HG02610 (cell line): Measurements from ENCODE around the gene PHLPP2.
"Not testable (repeated sequence)": the region's sequence is repeated elsewhere in the genome, so short reads cannot be mapped to it uniquely, and the experiment has no call there.

Experiments used
- ATAC-seq: cut with Tn5 transposase; IDR thresholded peaks from one replicate; pipeline ENCODE4 v1.9.1; 2021; ENCODE audit warnings: mild to moderate bottlenecking, moderate library complexity; ENCODE audit not compliant: unreplicated experiment

Gene PHLPP2

GRCh38 chr16:71626858-71627213 lies 97.7 kb downstream of the PHLPP2 start:
- ATAC-seq = no peak

- ATAC-seq = no peak
Measured at GRCh38 chr16:71626018-71626857, 98.3 kb downstream of the PHLPP2 start, which contains the start of gene MARVELD3. Gene MARVELD3, plus strand, starts transcription at chr16:71626184. Its CDS starts 46 bp downstream, at chr16:71626230.

DNA sequence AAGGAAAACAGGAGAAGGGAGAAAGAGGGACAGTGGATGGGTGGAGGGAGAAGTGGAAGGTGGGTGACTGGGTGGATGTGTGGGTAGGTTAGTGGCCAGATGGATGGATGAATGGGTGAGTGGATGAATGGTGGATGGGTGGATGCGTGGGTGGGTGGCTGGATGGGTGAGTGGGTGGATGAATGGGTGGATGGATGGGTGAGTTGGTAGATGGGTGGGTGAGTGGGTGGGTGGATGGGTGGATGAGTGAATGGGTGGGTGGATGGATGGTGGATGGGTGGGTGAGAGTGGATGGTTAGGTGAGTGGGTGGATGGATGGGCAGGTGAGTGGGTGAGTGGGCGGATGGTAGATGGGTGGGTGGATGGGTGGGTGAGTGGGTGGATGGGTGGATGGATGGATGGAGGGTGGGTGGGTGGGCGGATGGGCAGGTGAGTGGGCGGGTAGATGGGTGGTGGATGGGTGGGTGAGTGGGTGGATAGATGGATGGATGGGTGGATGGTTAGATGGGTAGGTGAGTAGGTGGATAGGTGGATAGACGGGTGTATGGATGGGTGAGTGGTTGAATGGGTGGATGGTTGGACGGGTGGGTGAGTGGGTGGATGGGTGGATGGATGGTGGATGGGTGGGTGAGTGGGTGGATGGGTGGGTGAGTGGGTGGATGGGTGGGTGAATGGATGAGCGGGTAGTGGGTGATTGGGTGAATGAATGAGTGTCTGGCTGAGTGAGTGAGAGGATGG lies 99.2 kb downstream of the PHLPP2 start:
- no peak for ATAC-seq

GRCh38 chr16:71623597-71623996 lies 100.9 kb downstream of the PHLPP2 start:
- ATAC-seq = no peak

DNA sequence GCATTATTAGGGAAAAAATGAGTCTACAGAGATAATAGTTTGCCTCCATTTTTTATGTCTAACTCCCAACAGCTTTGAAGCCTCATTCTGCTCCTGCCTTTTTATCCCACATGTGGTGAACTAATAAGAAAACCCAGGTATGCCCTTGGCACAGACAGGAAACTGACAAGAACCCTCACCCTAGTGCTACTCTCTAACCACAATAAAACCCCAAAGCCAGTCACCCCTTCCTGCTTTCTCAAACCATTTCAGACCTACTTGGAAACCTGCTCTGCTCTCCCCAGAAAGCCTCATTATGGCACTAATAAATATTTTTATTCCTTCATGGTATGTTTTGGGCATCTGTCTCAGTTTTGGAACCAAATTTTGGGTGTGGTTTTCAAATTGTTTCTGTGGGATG lies 102.4 kb downstream of the PHLPP2 start:
- no peak for ATAC-seq

DNA sequence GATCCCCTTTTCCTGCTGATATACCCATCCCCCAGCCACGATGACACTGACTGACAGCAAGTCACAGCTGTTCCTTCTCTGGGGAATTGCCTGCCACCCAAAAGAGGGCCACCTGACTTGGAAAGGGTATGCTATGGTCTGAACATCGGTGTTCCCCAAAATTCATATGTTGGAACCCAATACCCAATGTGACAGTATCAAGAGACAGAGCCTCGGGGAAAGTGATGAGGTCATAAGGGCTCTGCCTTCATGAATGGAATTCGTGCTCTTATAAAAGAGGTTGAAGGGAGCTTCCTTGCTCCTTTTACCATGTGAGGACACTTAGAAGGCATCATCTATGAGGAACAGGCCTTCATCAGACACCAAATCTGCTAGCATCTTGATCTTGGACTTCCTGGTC lies 106.1 kb downstream of the PHLPP2 start:
- no peak for ATAC-seq

GRCh38 chr16:71614956-71615355 lies 109.5 kb downstream of the PHLPP2 start:
- ATAC-seq = not testable (repeated sequence)

DNA sequence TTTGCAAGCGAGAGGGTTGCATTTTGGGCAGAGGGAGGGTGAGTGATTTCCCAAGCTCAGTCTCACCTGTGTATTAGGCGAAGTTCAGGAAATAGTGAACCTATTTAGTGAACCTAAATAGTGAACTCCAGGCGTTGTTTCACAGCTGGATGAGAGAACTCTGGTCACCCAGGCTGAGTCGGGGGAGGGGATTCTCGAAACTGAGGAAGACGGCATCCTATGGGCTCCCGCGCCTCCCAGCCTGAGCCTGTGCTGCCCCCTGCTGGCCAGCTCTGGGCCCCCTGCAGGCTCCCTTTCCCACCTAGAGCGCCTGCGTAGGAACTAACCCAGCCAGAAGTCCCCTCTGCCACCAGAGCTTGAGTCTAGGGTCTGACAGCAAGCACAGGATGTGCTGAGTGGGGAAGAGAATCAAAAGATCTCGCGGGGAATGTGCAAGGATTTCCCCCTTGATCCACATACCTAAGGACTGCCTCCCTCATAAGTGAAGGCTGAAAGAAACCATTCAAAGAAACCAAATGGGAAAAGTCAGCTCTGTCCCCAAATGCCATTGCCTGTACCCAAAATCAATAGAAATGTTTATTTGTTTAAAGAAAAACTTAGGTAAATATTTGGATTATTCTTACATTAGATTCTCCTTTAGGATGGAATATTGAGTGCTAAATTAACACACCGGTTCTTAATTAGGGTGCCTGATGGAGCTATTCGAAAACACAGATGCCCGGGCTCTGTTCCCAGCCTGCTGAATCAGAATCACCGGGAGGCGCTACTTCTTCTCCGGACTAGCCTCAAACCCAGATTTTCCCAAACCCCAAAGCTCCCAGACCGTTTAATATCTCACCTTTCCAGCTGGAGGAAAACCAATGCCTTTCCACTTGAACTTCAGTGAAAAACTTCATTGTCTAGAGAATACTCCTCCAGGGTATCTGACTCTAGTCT lies 113.3 kb downstream of the PHLPP2 start:
- ATAC-seq = peak; percentile 42

GRCh38 chr16:71610447-71610846 lies 114.1 kb downstream of the PHLPP2 start:
- no peak for ATAC-seq

DNA sequence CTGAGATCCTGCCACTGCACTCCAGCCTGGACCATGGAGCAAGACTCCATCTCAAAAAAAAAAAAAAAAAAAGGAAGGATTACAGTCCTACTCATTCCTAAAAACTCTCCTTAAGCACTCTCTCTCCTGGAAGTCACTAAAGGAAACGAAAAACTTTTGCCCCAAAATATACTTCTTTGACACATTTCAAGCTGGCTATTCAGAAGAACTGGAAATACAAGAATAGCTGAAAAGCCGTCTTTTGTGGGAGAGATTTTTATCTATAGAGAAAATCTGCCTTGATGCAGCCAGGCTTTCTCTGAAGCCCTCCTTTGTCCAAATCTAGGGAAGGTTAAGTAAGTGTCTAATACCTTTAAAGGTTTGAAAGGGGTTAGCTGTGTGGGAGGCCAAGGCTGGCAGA lies 115.4 kb downstream of the PHLPP2 start:
- ATAC-seq = no peak

GRCh38 chr16:71600822-71601221 lies 123.7 kb downstream of the PHLPP2 start:
- no peak for ATAC-seq

DNA sequence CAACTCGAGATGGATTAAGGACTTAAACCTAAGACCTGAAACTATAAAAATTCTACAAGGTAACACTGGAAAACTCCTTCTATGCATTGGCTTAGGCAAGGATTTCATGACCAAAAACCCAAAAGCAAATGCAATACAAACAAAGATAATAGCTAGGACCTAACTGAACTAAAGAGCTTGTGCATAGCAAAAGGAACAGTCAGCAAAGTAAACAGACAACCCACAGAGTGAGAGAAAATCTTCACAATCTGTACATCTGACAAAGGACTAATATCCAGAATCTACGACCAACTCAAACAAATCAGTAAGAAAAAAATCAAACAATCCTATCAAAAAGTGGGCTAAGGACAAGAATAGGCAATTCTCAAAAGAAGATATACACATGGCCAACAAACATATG lies 126.1 kb downstream of the PHLPP2 start:
- not testable (repeated sequence) for ATAC-seq

GRCh38 chr16:71595340-71595826 lies 129.1 kb downstream of the PHLPP2 start:
- ATAC-seq = not testable (repeated sequence)
